ENCODE results near the gene LRG1.

DNA sequence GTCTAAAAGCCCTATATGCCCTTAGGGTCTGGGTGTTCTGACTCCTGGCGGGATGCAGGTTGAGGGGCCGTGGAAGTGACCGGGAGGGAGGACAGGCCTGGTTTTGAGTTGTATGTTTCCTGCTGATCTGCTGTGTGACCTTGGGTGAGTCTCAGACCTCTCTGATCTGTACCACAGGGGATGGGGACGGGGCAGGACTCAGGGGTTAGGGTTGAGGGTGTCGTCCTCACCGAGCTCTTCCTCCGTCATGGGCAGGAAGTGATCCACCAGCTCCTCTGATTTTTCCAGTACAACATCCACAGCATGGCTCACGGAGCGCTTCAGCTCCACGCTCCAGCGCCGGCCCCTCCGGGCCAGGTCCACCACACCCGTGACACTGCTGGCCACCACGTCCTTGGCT, 11.0 kb downstream of the LRG1 start:
- TF ChIP-seq GATA3 (IDR thresholded peaks at IDR 0.05; ENCODE audit: low read depth, low read length) (no peak), GATA2 (IDR thresholded peaks at IDR 0.05; ENCODE audit: low read depth, low read length) (no peak)

All from SH-SY5Y (cell line).